AG10803 (cell line): ENCODE data around the gene RPS19BP1.

ENCODE experiments used
- DNase-seq: peaks from one replicate; pipeline ENCODE4 v3.0.0; 2010; ENCODE audit warnings: low read depth
- H3K4me3 ChIP-seq: 2 replicates; pipeline ENCODE4 v1.5.1; 2011; ENCODE audit warnings: mild to moderate bottlenecking, low read length, control low read depth
- TF ChIP-seq, protein P1 (sequence below): conservative IDR thresholded peaks from 2 replicates; pipeline ENCODE4 v1.5.1; 2011; ENCODE audit warnings: mild to moderate bottlenecking, low read length, control low read depth, inconsistent platforms

Gene RPS19BP1

GRCh38 chr22:39518144-39518786 lies 14.3 kb downstream of the RPS19BP1 start:
- DNase-seq, result no peak
- H3K4me3 ChIP-seq, result no peak overlapping the region; the same call in 1 of the 2 replicates
- TF ChIP-seq, protein P1, sequence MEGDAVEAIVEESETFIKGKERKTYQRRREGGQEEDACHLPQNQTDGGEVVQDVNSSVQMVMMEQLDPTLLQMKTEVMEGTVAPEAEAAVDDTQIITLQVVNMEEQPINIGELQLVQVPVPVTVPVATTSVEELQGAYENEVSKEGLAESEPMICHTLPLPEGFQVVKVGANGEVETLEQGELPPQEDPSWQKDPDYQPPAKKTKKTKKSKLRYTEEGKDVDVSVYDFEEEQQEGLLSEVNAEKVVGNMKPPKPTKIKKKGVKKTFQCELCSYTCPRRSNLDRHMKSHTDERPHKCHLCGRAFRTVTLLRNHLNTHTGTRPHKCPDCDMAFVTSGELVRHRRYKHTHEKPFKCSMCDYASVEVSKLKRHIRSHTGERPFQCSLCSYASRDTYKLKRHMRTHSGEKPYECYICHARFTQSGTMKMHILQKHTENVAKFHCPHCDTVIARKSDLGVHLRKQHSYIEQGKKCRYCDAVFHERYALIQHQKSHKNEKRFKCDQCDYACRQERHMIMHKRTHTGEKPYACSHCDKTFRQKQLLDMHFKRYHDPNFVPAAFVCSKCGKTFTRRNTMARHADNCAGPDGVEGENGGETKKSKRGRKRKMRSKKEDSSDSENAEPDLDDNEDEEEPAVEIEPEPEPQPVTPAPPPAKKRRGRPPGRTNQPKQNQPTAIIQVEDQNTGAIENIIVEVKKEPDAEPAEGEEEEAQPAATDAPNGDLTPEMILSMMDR, result no peak

DNA sequence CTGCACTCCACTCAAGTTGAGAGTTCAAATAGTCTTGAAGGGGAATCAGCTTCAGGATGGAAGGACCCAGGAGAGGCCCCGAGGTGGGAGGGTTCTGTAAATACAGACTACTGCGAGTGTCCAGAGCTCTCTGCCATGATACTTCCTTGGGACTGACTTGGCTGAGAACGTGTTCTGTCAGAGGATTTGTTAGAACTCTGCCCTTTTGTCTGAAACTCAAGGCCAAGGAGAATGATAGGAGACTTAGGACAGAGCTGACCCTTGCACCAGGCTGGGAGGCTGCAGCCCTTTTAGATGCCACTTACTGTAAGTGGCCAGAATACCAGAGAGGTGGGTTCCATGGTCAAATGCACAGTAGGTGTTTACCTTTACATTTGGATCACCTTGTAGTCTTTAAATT lies 15.1 kb downstream of the RPS19BP1 start:
- no peak for DNase-seq
- TF ChIP-seq, protein P1, result no peak
- no peak overlapping the region for H3K4me3 ChIP-seq

- TF ChIP-seq, protein P1, result no peak
- no peak for DNase-seq
- H3K4me3 ChIP-seq, result no peak overlapping the region
Observed at GRCh38 chr22:39515266-39516050, 17.1 kb downstream of the RPS19BP1 start.

DNA sequence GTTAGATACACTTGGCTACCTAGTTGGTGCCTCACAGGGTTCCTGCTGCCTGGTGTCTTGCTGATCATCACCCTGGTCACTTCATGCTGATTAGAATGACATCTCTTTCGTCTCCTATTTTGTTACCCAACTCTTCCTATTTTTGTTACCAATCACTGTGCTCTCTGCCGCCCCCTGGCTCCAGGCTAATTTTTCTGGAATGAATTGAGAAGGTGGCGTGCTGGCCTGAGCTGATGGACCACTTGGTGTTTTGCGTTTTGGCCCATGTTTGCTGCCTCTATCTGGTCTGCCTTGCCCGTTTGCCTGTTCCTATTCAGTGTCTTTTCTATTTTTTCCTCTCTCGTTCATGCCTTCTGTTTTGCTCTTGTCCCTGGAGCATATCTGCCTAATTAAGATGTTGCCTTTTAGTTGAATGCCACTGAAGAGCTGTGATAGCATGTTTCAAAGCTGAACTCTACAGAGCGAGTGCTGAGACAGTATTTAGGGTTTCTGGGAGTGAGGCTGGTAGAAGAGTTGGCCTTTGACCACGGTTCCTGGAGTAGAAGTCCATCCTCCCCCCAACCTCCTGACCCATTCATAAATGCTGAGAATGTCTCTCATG lies 18.1 kb downstream of the RPS19BP1 start:
- H3K4me3 ChIP-seq, result no peak overlapping the region
- DNase-seq, result peak; percentile 40
- TF ChIP-seq, protein P1, result peak; percentile 85

GRCh38 chr22:39513791-39514190 lies 18.8 kb downstream of the RPS19BP1 start:
- no peak for DNase-seq
- no peak overlapping the region for H3K4me3 ChIP-seq
- TF ChIP-seq, protein P1, result no peak

GRCh38 chr22:39512026-39512425 lies 20.5 kb downstream of the RPS19BP1 start:
- H3K4me3 ChIP-seq, result no peak overlapping the region
- TF ChIP-seq, protein P1, result no peak
- no peak for DNase-seq
